T-helper 1 cell (primary cell): ENCODE data around the gene PPP1R14B.

ENCODE experiments used
- DNase-seq, 5 donors: peaks; one replicate each; pipeline ENCODE4 v3.0.0-alpha.2; 2012 to 2020

PPP1R14B gene

GRCh38 chr11:64208086-64208795 lies 38.5 kb downstream of the PPP1R14B start:
- DNase-seq: no peak

GRCh38 chr11:64207256-64208085 lies 39.3 kb downstream of the PPP1R14B start:
- peak; percentile 39 to 89 (median 51) for DNase-seq

GRCh38 chr11:64206457-64207255 lies 40.1 kb downstream of the PPP1R14B start, which contains the start of gene FERMT3:
Gene FERMT3, plus strand, starts transcription at chr11:64206721. Its CDS starts 644 bp downstream, at chr11:64207365.
- peak; percentile 38 to 84 (median 57) for DNase-seq

- peak; percentile 64 to 83 (median 81) for DNase-seq
Observed at GRCh38 chr11:64204464-64204989, 42.2 kb downstream of the PPP1R14B start.

GRCh38 chr11:64204080-64204440 lies 42.7 kb downstream of the PPP1R14B start:
- no peak for DNase-seq

- DNase-seq: no peak
Observed at GRCh38 chr11:64203421-64204079, 43.2 kb downstream of the PPP1R14B start.

GRCh38 chr11:64202992-64203391 lies 43.8 kb downstream of the PPP1R14B start:
- no peak for DNase-seq

GRCh38 chr11:64201543-64201942 lies 45.2 kb downstream of the PPP1R14B start:
- no peak for DNase-seq

- no peak for DNase-seq
Observed at GRCh38 chr11:64198511-64198910, 48.2 kb downstream of the PPP1R14B start.

GRCh38 chr11:64196626-64197025 lies 50.1 kb downstream of the PPP1R14B start:
- DNase-seq: no peak
